HG03025 (cell line): ENCODE results near the gene LSM12.

Experiments
- ATAC-seq: cut with Tn5 transposase; IDR thresholded peaks from one replicate; pipeline ENCODE4 v1.9.1; 2021; ENCODE audit warnings: mild to moderate bottlenecking, moderate library complexity; ENCODE audit not compliant: unreplicated experiment, low FRiP score

Gene LSM12

DNA sequence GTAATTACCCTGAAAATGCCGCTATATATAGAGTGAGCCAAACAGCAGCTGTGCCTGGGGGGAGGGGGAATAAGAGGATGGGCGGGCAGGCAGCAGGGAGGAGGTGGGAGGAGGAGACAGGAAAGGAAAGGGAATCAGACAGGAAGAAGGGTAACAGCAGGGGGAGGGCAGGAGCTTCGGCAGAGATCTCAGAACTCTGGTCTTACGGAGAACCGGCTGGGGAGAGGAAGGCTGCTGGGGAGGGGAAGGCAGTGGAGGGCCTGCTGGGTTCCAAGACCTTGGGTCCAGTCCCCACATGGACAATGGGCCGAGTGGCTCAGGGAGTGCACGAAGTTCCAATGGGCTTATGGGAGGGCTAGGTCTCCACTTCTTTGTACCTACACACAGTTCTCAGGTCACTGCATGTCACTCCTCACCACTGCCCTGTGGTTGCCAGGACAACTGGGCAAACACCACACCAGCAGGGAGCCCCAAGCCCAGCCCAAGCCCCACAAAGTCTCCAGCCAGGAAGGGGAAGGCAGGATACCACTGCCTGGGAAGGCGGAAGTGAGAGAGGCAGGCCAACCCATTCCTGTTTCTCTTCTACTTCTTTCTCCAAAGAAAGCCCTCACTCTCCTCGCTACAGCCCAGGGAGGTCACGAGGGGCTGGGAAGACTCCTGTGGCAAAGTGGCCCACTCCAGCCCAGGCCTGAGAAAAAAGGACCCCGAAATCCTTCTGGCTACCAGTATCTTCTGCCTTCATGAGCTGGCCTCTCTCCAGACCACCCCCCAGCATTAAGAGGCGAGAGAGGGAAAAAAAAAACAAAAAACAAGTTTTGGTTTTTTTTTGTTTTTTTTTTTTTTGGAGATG is 29.4 kb upstream of the LSM12 start:
- no peak for ATAC-seq

DNA sequence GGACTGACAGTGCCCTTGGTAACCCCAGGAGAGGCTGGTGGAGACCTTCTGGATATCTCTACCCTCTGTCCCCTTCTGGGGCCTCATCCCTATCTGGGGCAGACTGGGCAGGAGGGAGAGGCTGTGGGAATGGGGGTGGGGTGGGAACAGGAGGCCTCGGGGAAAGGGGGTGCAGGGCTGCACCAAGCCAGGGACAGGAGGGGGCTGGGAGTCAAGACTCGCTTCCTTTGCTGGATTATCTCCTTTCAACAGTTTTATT is 28.8 kb upstream of the LSM12 start:
- ATAC-seq, result no peak

DNA sequence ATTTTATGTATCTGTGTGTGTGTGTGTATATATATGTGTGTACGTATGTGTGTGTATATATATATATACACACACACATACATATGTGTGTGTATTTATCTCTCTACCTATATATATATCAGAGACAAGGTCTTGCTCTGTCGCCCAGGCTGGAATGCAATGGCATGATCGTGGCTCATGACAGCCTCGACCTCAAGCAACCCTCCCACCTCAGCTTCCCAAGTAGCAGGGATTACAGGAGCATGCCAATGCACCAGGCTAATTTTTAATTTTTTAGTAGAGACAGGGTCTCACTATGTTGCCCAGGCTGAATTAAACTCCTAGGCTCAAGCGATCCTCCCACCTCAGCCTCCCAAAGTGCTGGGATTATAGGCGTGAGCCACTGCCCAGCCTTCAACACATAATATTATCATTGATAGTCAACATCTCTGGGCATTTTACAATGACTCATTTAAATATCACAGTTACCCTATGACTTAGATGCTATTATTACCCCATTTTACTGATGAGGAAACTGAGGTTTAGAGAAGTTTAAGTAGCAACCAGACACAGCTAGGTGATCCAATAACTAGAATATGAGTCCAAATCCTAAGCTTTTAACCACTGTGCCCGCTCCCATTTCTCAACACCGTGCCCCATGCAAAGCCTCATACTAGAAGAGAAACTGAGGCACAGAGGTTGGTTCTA is 28.4 kb upstream of the LSM12 start:
- ATAC-seq, result no peak

DNA sequence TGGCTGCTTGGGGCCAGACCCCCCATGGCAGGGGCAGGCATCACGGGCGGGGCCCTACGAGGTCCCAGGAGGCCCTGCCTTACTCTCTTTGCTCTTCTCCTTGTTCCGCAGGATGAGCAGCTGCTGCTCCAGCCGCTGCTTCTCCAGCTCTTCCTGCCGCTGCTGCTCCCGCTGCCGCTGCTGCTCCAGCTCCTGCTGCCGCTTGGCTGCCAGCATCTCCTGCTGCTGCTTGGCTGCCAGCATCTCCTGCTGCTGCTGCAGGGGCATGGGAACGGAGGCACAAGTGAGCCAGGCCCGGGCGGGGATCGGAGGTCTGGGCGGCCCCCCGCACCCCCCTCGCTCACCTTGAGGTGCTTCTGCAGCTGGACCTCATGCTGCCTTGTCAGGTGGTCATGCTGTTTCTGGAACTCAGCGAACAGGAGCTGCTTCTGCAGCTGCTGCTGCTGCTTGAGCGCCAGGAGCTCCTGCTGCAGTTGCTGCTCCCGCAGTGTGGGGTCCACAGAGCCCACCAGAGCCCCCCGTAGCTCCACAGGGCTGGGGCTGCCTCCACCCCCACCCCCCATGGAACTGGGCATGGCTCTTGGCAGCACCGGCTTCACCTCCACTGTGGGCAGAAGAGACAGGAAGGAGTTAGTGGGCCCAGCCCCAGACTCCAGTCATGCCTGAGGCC is 26.9 kb upstream of the LSM12 start:
- ATAC-seq, result no peak

DNA sequence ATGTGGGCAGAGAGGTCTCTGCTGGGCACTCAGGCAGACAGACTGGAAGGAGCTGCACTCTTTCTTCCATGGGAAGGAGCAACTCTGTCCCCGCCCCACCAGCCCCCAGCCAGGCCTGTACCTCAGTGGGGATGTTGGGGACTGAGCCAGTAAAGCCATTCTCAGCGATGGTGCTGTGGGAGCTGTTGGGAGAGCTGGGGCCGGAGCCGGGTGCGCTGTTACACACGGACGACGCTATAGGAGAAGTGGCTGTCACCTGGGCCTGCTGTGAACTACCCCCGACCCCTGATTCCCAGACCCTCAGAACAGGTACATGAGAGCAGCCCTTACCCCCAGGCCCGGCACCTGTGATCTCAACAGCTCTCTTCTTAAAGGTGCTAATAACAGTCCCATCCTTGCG is 25.6 kb upstream of the LSM12 start:
- no peak for ATAC-seq

DNA sequence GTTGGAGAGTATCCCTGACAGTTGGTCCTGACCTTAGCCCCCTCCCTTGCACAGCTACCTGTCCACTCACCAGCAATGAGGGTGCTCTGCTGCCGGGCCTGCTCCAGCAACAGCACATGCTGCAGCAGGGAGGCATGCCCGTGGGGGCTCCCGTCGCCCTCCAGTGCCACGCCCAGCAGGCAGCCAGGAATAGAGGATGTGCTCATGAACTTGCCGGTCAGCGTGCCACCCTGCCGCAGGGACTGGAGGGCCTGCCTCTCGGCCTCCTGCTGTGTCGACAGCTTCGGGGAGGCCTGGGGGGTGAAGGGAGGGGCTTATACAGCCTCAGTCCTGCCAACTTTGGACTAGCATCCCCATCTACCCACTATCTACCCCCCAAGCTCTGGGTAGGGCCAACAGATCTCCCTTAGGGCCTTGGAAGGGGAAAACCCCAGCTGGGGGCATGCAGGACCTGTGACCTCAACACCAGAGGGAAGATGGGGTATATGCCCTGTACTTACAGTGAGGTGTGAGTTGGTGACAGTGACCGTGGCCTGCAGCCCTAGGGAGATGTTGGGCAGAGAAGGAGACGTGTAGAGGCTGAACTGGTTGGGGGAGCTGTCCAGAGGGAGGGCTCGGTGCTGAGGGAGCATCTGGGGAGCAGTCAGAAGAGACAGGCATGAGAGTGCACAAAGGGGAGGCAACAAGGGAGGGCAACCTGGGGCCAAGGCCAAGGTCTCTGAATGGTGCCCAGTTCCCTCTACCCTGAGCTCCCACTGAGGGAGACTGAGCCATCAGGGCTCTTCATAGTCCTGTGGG is 24.9 kb upstream of the LSM12 start:
- ATAC-seq, result no peak

DNA sequence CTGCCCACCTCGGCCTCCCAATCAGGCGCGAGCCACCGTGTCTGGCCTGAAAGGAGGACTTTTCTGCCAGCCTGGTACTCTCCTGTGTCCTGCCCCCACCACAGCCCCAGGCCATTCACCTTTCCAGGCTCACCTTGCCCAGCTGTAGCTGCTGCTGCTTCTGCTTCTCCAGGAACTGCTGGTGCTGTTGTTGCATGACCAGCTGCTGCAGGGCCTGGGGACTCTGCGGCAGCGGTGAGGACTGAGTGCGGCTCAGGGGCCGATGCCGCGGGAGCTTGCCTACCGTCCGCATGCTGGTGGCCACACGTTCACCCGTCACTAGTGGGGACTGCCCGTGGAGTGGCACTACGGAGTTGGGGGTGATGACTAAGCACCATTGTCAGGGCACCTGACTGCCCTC is 21.8 kb upstream of the LSM12 start:
- no peak for ATAC-seq

DNA sequence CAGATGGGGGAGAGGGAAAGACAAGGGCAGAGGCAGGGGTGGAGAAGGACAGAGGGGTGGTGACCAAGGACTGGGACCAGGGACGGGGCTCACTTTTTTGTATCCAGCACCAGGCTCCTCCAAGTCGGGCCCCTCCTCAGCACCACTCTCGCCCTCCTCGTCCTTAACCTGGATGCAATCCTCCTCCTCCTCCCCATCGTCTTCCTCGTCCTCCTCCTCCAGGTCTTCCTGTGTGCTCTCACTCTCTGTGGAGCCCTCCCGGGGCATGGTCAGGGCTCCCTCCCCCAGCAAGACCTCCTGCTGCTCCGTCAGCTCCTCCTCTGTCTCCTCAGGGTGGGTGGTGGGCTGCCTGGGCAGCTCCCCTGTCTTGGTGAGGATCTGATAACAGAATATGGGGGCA is 20.8 kb upstream of the LSM12 start:
- no peak for ATAC-seq

DNA sequence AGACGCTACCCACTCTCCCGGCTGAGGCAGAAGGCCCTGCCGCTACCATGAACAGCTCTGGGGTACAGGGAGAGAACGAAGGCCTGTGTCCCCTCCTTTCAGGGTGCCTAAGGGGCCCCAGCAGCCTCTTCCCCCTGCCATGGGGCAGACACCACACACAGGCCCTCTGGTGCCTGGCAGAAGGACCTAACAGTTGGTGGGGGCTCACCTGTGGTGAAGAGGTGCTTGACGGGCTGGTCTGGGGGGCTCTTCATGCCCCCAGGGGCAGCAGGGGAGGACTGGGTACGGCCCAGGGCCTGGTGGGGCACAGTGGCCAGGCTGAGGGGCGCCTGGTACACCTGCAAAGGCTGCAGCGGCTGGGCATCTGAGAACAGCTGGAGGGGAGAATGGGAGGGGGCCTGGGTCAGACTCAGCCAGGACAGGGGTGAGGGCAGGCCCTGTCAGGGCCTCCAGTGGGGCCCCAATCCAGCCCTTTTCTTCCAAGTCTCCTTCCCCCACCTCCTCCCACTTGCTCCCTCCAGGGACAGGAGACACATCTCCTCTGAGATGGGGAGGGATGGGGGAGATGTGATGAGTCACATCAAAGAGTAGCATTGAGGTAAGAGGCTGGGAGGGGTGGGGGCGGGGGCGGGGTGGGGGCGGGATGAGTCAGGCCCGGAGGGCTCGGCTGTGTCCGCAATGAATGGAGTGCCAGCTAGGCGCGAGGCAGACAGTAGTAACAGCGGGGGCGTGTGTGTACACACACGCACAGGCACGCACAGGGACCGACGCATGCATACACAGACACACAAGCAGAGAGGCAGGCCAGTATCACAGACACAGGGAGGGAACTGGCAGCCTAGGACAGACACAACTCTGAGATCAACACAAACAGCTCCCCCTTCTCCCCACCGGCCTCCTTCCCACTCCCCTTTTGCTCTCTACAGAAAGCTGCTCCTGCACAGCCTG is 20.2 kb upstream of the LSM12 start:
- ATAC-seq, result no peak

DNA sequence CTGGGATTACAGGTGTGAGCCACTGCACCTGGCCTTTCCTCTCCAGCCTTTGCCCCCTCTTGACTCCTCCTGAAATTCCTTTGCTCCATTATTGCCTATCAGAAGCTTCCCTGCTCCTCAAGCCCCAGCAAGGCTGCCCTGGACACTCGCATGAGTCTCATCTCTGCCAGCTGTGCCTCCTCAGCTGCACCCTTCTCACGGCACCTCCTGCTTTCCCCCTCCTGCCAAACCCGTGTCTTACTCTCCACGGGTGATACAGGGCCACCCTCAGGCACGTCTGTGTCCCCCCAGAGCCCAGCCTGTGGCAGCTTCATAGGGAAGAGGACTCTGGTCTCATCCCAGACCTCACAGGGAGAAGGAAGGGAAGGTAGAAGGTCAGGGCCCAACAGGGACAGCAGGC is 19.4 kb upstream of the LSM12 start:
- ATAC-seq, result no peak

DNA sequence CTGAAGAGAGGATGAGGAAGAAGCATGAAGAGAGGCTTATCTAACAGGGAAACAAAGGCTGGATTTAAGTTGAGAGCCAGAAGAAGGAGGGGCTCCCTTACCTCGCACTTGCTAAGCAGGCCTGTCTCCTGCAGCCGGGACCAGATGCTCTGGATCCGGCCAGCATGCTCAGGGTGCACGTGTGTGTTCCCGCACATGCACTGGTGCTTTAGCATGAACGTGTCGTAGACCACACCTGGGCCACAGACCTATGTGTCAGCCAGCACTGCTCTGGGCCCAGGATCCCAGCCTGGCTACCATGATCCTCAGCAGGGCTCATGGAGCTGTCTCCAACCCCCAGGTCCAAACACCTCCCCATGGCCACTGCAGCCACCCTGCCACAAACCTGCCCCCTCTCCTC is 18.4 kb upstream of the LSM12 start:
- ATAC-seq, result no peak

DNA sequence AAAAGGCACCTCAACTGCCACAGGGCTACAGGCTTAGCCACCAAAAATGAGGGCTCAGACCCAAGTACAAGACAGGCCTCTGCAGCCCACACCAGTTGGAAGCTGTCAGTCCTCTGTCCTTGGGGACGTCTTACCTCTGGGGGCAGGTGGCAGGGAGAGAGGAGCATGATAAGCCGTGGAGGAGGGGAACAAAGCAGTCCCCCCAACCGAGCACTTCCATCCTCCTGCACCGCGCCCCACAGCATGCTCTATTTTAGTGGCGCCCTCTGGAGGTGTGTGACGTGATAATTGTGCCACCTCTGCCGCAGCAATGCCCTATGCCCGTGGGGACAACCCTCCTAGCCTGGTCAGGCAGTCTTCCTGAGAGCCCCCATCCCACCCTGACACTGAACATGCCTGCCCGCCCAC is 17.7 kb upstream of the LSM12 start:
- no peak for ATAC-seq

DNA sequence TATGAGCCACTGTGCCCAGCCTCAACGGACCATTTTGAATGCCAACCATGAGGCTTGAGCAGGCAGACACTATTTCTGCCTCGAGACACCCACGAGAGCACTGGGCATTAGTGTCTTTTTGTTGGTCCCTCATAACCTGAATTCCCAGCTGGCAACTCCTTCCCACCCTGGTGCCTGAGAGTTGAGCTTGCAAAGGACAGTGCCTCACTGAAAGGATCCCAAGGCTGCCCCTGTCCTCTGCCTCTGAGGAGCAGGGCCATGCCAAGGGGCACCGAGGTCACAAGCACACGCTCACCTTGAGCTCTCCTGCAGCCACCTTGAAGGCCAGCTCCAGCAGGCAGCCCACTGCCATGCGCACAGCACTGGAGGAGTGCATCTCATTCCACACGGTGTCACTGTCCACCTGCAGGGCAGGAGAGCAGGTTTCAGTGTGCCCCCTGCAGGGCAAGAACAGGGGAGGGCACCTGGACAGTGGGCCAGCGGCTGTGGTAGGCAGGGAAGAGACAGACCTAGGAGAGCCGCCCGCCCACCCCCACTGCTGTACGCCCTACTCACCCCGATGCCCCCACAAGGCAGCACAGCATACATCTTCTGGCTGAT is 16.9 kb upstream of the LSM12 start:
- ATAC-seq, result no peak

DNA sequence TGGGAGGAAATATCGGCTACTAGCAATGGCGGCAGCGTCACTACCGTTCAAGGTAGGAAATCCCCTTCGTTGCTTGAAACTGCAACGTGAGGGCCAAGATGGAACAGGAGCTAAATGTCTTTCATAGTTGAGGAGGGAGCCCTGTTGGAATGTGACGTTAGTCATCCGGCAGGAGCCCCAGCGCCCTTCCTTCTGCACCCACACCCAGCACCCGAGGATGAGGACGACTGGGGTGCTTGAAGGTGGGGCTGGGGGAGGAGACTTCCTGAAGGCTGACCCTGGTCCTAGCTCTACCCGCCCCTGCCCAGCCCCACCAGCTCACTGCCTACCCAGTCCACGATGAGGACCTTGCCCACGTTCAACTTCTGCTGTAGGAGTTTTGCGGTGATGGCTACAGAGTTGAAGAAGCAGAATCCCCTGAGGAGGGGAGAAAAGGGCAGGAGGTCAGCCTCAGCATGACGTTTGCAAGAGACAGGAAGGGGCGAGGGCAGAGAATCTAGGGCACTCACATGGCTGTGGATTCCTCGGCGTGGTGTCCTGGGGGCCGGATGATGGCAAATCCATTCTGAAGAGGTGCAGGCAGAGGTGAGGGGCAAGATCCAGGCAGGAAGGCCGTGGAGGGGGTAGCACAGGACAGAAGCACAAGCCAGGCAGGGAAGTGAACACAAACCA is 15.9 kb upstream of the LSM12 start:
- no peak for ATAC-seq

DNA sequence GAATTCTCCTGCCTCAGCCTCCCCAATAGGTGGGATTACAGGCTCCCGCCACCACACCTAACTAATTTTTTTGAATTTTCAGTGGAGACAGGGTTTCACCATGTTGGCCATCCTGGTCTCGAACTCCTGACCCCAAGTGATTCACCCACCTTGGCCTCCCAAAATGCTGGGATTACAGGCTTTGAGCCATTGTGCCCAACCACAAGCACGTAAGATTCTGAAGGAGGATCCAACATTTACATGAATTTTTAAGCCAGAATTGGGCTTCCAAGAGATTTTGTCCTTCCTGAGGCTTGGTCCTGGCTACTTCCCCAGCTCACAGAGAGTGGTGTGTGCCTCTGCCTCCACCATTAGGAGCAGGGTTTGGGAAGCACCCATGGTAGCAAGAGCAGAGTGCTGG is 15.2 kb upstream of the LSM12 start:
- no peak for ATAC-seq

DNA sequence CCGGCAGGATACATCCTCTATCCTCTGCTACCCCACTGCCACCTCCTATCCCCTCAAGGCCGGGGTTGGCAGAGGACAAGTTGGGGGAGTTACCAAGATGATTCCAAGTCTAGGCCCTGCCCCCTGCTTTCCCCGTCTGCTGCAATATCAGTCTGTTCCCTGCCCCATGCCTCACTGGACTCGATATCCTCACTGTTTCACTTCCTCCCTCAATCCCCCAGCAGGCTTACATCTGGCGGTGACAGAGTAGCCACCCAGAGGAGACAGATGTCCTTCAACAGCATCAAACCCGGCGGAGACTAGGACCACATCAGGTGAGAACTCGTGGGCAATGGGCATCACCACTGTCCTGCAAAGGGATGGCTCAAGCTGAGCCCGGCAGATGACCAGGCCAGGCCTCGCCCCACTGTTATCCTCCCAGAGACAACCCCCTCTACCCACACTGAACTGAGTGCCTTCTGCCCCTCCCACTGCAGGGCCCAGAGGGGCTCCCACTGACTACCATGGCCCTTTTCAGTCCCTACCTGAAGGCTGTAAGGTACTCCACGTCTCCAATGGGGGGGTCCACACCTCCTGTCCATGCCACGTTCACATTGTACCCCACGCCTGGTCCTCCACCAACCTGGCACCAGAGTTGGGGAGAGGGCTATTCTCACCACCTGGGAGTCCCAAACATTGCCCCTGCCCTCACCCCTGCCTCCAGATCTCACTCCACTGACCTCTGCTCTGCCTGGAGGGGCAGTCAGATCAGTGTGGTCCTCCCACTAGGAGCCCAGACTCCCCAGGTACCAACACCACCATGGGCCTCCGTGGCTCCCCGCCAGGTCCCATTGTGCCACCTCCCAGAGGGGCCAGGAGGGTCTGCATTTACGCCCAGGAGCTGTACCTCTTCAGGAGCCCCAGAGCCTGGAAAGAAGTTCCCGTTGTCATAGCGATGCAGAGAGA is 13.7 kb upstream of the LSM12 start:
- ATAC-seq, result no peak

DNA sequence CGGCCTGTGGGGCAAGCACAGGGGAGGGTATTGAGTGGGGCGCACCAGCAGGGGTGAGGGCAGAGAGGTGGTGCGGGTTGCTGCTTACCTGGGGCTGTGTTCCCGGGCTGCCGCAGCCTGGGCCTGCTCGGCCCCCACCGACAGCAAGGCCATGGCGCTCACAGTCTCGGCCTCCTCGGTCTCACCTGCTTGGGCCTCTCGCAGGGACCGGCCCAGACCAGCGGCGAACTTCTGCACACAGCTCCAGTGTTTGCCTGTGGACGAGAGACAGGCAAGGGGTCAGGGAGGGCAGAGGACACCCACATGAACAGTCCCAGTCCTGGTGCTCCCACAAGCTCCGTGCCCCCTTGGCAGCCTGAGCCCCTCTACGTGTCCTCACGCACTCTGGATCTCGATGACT is 11.9 kb upstream of the LSM12 start:
- ATAC-seq, result no peak

DNA sequence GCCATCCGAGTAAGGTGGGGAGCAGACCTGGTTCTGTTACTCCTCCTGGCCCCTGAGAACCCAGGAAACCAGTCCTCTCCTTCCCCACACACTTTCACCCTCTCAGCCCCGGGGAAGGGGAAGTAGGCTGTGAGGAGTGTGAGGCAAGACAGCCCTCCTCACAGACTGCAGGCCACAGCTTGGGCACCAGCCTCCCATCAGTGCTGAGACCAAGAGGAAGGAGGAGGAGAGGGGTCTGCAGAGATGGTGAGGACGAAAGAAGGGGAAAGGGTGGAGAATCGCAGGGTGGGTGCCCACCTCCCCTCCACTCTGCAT is 11.1 kb upstream of the LSM12 start:
- ATAC-seq, result no peak
